Measurements from ENCODE around the gene CADPS.

GRCh38 chr3:62732183-62732904 is 142.9 kb downstream of the CADPS start:
- no peak for TF ChIP-seq CTCF (conservative IDR thresholded peaks at IDR 0.05)
- TF ChIP-seq EZH2 (IDR thresholded peaks at IDR 0.05; ENCODE audit: low read depth) = no peak

Data from PC-9 (cell line).